HG03520 (cell line): ENCODE results near the gene PRMT1.
"Not testable (repeated sequence)": the region's sequence is repeated elsewhere in the genome, so short reads cannot be mapped to it uniquely, and the experiment has no call there.

ENCODE experiments used
- ATAC-seq: cut with Tn5 transposase; IDR thresholded peaks from one replicate; pipeline ENCODE4 v1.9.1; 2021; ENCODE audit warnings: mild to moderate bottlenecking, moderate library complexity; ENCODE audit not compliant: unreplicated experiment

Gene PRMT1

GRCh38 chr19:49718511-49718910 lies 41.4 kb downstream of the PRMT1 start:
- no peak for ATAC-seq

DNA sequence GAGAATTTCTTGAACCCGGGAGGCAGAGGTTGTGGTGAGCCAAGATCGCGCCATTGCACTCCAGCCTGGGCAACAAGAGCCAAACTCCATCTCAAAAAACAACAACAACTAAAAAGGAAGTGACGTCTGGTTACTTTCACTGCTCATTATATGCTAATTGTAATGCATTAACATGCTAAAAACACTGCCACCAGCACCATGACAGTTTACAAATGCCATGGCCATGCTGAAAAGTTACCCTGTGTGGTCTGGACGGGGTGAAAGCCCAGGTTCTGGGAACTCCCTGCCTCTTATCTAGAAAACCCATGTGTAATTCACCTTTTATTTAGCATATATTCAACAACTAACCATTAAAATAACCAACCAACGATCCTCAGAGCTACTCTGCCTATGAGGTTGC lies 41.9 kb downstream of the PRMT1 start:
- ATAC-seq: no peak

GRCh38 chr19:49719420-49719819 lies 42.3 kb downstream of the PRMT1 start:
- ATAC-seq: not testable (repeated sequence)

DNA sequence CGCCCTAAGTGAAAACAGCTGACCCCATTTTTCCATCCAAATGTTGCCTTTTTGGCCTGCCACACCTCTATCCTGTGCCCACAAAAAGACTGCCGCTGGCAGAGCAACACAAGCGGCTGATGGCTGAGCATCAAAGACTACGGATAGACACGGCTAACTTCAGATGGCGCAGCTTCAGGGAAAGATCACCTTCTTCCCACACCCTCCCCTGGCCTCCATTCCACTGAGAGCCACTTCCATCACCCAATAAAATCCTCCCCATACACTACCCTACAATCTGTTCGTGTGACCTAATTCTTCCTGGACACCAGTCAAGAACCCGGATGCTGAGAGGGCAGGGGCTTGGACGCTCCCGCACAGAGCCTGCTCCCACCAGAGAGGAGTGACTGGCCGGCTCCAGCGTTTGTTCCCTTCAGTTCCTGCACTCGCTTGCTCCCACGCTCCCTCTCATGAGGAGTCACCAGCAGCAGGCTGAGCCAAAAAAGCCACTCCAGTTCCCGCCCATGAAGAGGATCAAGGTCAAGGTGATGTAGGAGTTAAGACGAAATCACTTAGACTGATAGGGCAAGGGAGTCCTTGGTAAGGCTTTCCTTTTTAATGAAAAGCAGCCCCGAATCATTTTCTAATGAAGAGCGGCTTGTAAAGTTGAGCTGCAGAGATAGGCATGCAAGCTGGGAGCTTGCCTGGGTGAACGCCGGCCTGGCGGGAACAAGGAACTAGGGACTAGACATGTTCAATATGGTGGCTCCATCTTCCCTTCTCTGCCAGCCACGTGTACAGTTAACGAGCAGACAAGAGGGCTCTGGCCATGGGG lies 50.4 kb downstream of the PRMT1 start:
- ATAC-seq: no peak

DNA sequence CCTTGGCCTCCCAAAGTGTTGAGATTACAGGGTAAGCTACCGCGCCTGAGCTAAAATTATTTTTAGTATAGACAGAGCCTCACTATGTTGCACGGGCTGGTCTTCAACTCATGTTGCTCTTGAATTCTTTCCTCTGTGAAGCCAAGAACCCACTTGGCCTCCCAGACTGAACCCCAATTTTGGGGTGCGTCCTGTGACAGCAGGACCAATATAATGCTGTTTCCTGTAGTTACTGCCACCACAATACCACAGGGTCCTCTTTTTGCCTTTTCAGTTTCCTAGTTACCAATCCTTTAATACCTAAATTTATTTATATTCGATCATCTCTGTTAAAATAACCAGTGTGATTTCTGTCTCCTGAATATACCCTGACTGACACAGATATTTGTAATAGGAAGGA lies 53.1 kb downstream of the PRMT1 start:
- ATAC-seq: no peak
